GM19025 (cell line): ENCODE results near the gene SLC2A11.
A peak's percentile ranks its signal among the peaks of the same experiment; 100 is the strongest.
"Not testable (repeated sequence)": the region's sequence is repeated elsewhere in the genome, so short reads cannot be mapped to it uniquely, and the experiment has no call there.

ENCODE experiments used
- ATAC-seq: cut with Tn5 transposase; IDR thresholded peaks from one replicate; pipeline ENCODE4 v1.9.1; 2021; ENCODE audit warnings: mild to moderate bottlenecking, low read depth, moderate library complexity; ENCODE audit not compliant: unreplicated experiment

SLC2A11 gene

DNA sequence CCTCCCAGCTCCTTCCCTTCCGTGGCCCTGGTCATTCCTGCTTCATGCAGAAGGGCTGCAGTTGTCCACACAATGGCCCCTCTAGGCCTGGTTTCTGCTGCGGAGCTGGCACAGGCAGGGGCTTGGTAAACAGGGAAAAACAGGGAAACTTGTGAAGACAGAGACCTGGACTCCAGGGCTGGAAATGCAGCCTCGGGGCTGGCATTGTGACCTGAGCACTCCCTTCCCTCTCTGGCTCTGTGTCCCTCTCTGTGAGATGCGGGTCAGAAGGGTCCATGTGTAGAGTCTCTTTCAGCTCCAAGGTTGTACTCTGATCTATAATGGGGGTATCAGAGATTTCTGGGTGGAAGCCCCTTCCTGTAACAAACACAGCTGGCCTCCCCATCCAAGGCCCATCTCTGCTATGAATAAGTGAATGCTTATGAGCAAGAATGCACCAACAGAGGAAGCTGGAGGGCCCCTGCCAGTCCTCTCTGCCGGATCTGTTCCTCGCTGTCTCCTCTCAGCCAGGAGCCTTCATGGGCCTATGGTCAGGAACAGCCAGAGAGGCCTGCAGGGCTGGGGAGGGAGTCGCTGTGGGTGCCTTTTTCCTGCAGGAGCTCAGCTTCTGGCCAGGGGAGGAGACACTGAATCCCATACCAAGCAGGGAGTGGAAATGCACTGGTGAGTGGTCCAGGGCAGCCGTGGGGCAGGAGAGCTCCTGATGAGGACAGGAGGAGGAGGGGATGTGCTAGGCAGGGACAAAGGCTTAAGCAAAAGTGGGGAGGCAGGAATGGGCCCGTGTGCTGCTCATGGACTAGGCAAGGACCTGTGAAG is 12.2 kb upstream of the SLC2A11 start:
- ATAC-seq, result no peak

DNA sequence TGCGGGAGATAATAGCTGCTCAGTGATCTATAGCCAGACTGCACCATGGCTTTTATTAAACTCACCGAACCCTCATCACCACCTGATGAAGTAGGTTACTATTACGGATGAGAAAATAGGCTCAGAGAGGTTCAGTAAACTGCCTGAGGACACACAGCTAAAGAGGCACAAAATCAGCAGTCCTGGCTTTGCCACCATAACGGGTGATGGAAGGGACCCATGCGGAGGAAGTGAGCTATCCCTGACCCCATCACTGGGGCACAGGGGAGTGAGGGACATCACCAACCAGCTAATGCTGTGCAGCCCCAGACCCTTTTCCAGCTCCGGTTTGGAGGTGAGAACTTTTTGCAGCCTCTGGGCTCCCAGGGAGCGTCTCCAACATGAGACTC is 11.6 kb upstream of the SLC2A11 start:
- ATAC-seq, result no peak

DNA sequence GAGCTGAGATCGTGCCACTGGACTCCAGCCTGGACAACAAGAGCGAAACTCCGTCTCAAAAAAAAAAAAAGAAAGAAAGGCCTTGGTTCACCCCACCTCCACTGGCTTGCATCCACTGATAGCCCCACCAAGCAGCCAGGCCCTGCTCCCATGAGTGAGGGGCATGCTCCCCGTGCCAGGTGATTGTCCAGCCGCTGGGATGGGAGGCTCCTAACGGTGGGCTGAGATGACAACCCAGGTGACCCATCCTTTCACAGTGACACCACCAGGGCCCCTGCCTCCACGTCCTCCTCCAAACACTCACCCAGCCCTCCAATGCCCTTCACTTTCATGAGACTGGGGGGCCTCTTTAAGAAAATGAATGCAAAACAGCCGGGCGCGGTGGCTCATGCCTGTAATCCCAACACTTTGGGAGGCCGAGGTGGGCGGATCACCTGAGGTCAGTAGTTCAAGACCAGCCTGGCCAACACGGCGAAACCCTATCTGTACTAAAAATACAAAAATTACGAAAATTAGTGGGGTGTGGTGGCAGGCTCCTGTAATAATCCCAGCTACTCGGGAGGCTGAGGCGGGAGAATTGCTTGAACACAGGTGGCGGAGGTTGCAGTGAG is 10.3 kb upstream of the SLC2A11 start:
- ATAC-seq, result no peak

DNA sequence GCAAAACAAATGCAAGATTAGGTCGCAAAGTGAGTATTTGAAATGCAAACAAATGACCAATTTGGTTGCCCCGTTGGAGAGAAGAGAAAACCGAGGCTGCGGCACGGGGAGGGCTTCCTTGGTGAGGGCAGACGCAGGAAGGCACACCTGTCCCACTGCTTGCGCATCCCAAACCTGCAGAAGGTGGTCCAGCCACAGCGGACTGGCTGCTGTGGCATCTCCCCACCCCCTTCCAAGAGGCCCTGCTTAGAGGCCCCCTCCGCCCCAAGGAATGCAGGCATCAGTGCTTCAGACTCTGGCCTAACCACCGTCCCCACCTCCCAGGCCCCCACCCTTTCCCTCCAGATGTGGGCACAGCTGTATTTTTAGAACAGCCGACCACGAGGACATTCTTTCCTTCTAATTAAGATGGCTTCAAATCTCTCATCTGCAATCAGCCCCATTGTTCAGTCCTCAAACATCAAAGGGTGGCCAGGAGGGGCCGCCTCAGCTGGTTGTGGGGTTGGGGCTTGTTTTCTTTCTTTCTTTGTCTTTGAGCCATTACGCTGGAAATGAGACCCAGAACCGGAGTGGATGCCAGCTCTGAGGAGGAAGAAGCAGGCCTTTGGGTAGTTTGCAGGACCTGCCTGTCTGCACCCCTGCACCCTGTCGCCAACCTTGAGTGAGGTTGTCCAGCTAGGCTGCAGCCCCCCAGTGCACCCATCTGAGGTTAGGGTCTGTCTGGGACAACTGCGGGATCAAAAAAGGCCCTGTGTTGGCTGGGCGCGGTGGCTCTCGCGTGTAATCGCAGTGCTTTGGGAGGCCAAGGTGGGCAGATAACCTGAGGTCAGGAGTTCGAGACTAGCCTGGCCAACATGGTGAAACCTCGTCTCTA is 9.4 kb upstream of the SLC2A11 start:
- no peak for ATAC-seq

DNA sequence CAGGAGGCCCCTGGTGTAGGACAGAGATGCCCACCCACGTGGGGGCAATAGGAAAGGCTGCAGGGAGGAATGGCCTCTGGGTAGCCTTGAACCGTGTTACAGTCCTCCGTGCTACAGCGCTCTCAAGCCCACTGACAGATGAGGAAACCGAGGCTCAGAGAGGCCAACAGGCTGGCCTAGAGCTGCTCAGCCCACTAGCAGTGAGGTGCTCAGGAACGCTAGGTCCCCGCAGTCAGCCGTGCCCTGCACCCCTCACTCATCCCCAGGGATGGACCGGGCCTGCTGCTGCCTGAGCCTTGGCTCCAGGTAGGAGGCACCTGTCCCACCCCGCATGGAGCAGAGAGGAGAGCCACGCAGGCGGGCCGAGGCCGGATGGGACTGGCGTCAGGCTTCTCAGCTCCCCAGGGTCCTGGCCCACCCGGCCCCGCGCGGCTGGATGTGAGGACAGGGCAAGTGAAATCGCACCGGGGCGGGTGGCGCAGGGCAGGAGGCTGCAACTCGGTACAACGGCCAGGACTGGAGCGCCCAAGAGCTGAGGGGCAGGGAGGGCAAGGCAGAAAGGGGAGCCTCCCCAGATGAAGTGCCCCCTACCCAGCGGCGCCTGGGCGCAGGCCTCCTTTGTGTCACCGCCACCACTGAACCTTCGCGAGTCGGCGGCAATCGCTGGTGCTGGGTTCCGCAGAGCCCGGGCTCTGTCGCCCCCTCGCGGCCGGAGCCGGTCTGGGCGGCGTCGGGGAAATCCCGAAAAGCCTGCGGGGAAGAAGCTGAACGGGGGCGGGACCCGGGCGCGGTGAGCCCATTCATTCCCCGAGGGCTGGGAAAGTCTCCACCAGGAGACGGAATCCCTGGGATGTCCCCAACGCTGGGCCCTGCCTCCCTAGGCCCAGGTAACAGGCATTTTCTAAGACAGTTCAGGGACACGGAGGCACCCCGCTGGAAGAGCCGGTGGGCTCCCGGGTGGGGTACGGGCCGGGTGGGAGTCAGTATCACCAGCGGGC is 8.4 kb upstream of the SLC2A11 start:
- no peak for ATAC-seq

DNA sequence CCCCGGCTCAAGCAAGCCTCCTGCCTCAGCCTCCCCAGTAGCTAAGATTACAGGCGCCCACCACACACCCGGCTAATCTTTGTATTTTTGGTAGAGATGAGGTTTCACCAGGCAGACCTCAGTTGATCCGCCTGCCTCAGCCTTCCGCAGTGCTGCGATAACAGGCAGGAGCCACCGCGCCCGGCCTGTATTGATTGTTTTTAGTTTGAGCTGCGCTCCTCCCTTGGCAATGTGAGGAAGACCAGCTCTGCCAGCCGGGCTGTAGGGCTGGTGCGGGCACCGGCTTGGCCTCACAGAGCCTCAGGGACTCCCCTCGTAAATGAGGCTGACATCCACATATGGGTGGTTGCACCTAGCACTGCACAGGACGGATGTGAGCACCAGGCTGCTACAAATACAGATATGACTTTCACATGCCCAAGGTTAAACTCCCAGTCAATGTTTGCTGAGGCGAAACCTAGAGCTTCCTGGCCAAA is 7.5 kb upstream of the SLC2A11 start:
- ATAC-seq, result peak; percentile 68

DNA sequence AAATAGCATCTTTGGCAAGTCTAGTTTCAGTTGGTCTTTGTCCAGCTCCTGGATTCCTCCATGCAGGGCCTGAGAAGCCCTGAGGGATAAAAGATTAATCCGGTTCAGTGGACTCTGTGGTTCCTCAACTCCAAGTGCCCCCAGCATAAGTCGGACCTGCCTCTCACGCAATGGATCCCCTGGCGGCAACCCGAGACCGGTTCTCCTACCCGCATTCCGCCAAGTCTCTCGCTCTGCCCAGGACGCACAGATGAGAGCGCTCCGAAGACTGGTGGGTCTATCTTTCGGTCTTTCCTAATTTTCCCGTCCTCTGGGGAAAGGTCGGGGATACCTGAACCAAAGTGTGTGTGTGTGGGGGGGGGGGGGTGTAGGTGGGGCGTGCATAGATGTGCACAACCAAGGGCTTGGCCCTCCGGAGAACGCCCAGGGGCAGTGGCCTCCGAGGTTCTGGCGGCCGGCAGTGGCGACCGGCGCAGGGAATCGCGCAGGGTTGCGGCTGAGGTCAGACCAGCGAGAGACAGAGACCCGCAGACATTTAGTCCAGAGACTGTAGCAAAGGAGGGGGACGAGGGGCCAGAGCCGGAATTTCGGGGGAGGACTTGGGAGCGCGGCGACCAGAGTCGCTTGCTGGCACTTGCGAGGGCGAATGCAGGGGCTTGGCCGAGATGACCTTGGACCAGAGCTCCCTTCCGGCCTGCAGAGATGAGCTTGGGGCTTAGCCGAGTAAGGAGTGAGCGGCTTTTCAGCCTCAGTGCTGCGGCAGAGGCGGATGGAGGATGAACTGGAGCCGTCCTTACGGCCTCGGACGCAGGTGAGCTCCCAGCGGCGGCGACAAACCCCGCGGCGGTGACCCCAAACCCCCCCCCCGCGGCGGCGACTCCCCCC is 712 bp upstream of the SLC2A11 start:
- ATAC-seq, result peak; percentile 33

DNA sequence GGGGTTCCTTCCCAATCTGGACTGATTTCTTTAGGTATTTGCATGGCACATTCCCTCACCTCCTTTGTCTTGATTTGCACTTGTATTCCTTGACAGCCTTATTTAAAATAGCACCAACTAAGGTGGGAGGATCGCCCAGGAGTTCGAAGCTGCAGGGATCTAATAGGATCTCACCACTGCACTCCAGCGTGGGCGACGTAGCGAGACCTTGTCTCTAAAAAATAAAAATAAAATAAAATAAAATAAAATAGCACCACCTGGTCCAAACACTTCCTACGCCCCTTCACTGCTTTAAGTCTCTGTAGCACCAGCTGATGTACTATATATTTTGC is 775 bp downstream of the SLC2A11 start:
- no peak for ATAC-seq

DNA sequence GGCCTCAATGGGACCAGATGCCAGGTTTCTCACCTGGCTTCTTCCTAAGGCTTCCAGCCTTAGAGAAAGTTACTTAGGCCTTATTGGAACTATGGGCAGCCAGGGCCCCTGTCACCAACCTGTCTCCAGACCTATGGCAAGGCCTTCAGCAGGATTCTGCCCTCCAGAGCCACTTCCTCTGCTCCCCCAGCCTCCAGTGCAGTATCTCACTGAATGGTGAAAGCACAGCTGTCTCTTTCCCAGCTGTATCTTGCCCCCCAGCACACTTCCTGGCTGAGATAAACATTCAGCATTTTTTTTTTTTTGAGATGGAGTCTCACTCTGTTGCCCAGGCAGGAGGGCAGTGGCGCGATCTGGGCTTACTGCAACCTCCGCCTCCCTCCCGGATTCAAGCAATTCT is 1.5 kb downstream of the SLC2A11 start:
- no peak for ATAC-seq

DNA sequence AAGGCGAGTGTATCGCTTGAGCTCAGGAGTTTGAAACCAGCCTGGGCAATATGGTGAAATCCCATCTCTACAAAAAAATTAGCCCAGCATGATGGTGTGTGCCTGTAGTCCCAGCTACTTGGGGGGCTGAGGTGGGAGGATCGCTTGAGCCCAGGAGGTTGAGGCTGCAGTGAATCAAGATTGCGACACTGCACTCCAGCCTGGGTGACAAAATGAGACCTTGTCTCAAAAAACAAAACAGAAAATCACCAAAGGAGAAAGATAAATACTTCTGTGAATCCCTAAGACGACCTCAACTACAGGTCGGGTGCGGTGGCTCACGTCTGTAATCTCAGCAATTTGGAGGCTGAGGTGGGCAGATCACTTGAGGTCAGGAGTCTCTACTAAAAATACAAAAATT is 2.5 kb downstream of the SLC2A11 start:
- ATAC-seq, result not testable (repeated sequence)

DNA sequence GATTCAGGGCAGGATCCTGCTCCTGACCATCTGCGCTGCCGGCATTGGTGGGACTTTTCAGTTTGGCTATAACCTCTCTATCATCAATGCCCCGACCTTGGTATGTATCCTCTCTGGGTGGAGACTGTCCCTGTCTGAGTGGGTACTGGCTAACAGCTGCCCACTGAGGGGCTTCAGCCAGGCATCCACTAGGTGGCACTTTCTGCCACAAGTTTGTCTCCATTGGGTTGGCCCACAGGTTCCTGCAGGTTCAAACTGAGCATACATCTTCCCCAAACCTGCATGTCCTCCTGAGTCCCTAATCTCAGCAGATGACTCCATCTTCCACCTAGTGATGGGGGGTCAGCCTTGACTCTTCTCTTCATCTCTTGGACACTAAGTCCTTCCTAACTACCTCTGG is 4.4 kb downstream of the SLC2A11 start:
- ATAC-seq, result no peak

DNA sequence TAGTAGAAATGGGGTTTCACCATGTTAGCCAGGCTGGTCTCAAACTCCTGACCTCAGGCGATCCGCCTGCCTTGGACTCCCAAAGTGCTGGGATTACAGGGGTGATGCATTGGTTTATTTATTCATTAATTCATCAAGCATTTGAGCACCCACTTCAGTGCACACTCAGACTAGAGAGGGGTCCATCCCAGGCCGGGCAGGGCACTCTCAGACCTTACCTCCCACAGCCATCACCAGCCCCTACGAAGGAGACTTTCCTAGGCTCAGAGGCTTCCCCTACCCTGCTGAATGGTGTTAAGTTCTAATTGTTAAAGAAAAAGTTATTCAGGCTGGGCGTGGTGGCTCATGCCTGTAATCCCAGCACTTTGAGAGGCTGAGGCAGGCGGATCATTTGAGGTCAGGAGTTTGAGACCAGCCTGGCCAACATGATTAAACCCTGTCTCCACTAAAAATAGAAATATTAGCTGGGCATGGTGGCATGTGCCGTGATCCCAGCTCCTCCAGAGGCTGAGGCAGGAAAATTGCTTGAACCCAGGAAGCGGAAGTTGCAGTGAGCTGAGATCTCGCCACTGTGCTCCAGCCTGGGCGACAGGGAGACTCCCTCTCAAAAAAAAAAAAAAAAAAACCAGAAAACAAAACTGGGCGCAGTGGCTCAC is 7.0 kb downstream of the SLC2A11 start:
- ATAC-seq, result not testable (repeated sequence)

DNA sequence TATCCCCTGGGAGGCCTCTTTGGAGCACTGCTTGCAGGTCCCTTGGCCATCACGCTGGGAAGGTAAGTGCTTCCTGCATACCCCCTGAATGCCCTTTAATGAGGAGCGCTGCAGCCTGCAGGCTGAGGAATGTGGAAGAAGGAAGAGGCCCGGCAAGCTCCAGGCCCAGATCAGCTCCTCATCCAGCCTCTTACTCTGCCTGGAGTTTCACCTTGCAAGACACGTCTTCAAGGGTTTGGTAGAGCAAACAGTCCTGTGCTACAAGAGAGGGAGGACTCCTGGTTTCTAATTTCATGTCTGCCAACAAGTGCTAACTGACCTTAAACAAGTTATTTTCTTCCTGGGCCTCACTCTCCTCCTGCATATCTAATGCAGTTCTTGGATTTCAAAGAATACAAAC is 10.9 kb downstream of the SLC2A11 start:
- no peak for ATAC-seq

DNA sequence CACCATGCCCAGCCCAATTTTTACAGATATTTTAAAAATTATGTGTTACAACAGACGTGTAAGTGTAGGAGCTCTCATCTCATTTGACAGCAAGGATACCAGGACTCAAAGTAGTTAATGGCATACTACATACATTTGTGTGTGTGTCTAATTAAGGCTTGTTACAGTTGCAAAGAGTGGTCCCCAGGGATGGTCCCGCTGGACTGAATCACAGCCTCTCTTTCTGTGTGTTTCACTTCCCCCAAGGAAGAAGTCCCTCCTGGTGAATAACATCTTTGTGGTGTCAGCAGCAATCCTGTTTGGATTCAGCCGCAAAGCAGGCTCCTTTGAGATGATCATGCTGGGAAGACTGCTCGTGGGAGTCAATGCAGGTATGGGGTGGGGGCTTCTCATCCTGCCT is 17.2 kb downstream of the SLC2A11 start:
- ATAC-seq, result no peak

DNA sequence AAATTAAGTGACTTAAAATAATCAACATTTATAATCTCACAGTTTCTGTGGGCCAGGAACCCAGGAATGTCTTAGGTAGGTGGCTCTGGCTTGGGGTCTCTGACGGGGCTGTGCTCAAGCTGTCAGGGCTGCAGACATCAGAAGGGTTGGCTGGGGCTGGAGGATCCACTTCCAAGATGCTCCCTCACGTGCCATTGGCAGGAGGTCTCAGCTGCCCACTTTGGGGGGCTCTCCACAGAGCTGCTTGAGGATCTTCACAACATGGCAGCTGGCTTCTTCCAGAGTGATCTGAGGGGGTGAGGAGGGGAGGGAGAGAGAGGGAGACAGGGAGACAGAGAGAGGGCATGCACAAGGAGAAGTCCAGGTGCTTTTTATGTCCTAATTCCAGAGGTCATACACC is 18.1 kb downstream of the SLC2A11 start:
- ATAC-seq, result no peak

DNA sequence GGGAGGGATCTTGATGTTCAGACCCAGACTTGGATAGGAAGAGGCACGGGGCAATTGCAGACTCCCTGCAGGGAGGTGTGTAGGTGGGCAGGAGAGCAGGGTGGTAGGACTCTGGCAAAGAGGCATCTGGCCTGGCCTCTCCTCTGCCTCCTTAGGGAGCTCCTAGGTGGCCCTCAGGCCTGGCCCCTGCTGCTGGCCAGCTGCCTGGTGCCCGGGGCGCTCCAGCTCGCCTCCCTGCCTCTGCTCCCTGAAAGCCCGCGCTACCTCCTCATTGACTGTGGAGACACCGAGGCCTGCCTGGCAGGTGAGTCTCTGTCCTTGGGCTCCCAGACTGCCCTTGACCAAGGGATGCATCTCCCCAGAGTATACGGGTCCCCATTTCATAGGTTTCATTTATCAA is 19.9 kb downstream of the SLC2A11 start:
- ATAC-seq, result no peak

DNA sequence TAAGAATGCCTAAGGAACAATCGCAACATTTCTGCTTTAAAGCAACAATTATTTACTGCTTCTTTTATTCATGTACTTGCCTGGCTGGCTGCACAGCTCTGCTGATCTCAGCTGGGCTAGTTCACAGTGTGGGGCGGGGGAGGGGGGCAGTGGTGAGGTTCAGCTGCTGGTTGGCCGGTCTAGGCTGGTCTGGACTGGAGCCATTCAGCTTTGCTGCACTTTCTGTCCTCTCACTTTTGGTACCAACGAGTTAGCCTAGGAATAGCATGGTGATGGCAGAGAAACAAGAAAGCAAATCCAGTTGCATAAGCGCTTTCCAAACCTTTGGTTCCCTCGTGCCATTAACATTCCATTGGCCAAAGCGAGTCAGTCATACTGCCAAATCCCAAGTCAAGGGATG is 20.5 kb downstream of the SLC2A11 start:
- no peak for ATAC-seq

DNA sequence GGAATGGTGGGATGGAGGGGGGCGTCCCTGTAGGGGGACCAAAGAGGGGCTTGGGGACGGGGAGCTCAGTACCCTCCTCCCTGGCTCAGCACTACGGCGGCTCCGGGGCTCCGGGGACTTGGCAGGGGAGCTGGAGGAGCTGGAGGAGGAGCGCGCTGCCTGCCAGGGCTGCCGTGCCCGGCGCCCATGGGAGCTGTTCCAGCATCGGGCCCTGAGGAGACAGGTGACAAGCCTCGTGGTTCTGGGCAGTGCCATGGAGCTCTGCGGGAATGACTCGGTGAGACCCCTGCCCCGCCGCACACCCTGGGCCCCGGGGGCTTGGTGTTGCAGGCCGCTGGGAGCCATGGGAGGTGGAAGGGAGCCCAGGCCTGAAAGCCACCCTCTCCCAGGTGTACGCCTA is 24.7 kb downstream of the SLC2A11 start:
- no peak for ATAC-seq

DNA sequence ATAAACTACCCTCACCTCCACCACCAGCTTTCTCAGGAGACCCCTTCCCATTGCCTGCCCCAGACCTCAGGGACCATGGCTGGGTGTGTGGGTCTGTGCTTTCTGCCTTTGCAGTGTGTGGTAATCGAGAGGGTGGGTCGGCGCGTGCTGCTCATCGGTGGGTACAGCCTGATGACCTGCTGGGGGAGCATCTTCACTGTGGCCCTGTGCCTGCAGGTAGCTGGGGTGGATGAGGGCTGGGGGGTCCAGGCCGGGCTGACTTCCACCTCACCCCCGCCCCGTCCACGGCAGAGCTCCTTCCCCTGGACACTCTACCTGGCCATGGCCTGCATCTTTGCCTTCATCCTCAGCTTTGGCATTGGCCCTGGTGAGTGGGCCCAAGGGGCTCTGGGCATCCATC is 26.0 kb downstream of the SLC2A11 start:
- no peak for ATAC-seq
